Loucy (cell line): Measurements from ENCODE around the gene GIGYF2.

Experiments
- H2AFZ ChIP-seq: fragments of 200-600 bp; sonication (generic); 2 replicates; pipeline ENCODE4 v1.6.0; 2016; ENCODE audit warnings: antibody characterized with exemption, mild to moderate bottlenecking, low read length, moderate library complexity
- H3F3A ChIP-seq: fragments of 200-600 bp; 2 replicates; pipeline ENCODE4 v1.6.0; 2016; ENCODE audit warnings: antibody characterized with exemption, low read depth, mild to moderate bottlenecking
- H3K27me3 ChIP-seq: fragments of 200-600 bp; sonication (generic); 2 replicates; pipeline ENCODE4 v1.6.1; 2014; ENCODE audit warnings: low read length, mild to moderate bottlenecking; ENCODE audit not compliant: insufficient read depth, poor library complexity, severe bottlenecking
- H3K36me3 ChIP-seq: fragments of 200-600 bp; sonication (generic); 2 replicates; pipeline ENCODE4 v1.6.1; 2016; ENCODE audit warnings: low read length; ENCODE audit not compliant: insufficient read depth
- H3K4me1 ChIP-seq: fragments of 200-600 bp; sonication (generic); 2 replicates; pipeline ENCODE4 v1.5.1; 2014; ENCODE audit warnings: low read length, mild to moderate bottlenecking; ENCODE audit not compliant: insufficient read depth, poor library complexity, severe bottlenecking
- H3K4me2 ChIP-seq: fragments of 200-600 bp; sonication (generic); 2 replicates; pipeline ENCODE4 v1.6.0; 2014; ENCODE audit warnings: antibody characterized with exemption, low read length, low read depth, mild to moderate bottlenecking; ENCODE audit not compliant: poor library complexity, severe bottlenecking
- H3K4me3 ChIP-seq: fragments of 200-600 bp; sonication (generic); 2 replicates; pipeline ENCODE4 v1.5.1; 2014; ENCODE audit warnings: low read length, mild to moderate bottlenecking, mixed read lengths; ENCODE audit not compliant: poor library complexity, severe bottlenecking
- H3K79me2 ChIP-seq: fragments of 200-600 bp; sonication (generic); 2 replicates; pipeline ENCODE4 v1.6.1; 2014; ENCODE audit warnings: low read length; ENCODE audit not compliant: insufficient read depth
- H3K9ac ChIP-seq: fragments of 200-600 bp; sonication (generic); 2 replicates; pipeline ENCODE4 v1.6.0; 2014; ENCODE audit warnings: mild to moderate bottlenecking, low read depth, low read length, moderate library complexity; ENCODE audit not compliant: poor library complexity, severe bottlenecking
- H3K9me2 ChIP-seq: fragments of 200-600 bp; sonication (generic); replicated peaks from 2 replicates; pipeline ENCODE4 v1.6.1; 2016; ENCODE audit warnings: low read depth, low read length, mixed read lengths
- H3K9me3 ChIP-seq: fragments of 200-600 bp; sonication (generic); 2 replicates; pipeline ENCODE4 v1.6.1; 2014; ENCODE audit warnings: mild to moderate bottlenecking, antibody characterized with exemption, low read length, low read depth; ENCODE audit not compliant: insufficient read depth
- H4K20me1 ChIP-seq: fragments of 200-600 bp; sonication (generic); 2 replicates; pipeline ENCODE4 v1.6.0; 2014; ENCODE audit warnings: antibody characterized with exemption, low read length, mild to moderate bottlenecking; ENCODE audit not compliant: insufficient read depth, poor library complexity, severe bottlenecking
- CTCF ChIP-seq: fragments of 200-600 bp; sonication (generic); conservative IDR thresholded peaks from 2 replicates; pipeline ENCODE4 v1.5.1; 2014; ENCODE audit warnings: mild to moderate bottlenecking, antibody characterized with exemption, low read length
- EZH2phosphoT487 ChIP-seq: fragments of 200-600 bp; IDR thresholded peaks from 2 replicates; pipeline ENCODE4 v1.6.1; 2018; ENCODE audit warnings: antibody characterized with exemption, mild to moderate bottlenecking, moderate library complexity, borderline replicate concordance

Gene GIGYF2

GRCh38 chr2:232697807-232698110 is 628 bp downstream of the GIGYF2 start:
- Histone ChIP-seq H3K9ac (peak overlapping the region; percentile 93), H3F3A (no peaks in the 10 kb centered on the region), H3K4me1 (peaks cover 35% of the 10 kb centered on the region), H3K9me2 (no peaks in the 10 kb centered on the region), H3K4me2 (peak overlapping the region; percentile 90), H4K20me1 (peaks cover 36% of the 10 kb centered on the region), H3K79me2 (peaks cover 54% of the 10 kb centered on the region), H3K9me3 (no peaks in the 10 kb centered on the region), H3K27me3 (no peaks in the 10 kb centered on the region), H3K4me3 (peak overlapping the region; percentile 88), H3K36me3 (no peaks in the 10 kb centered on the region), H2AFZ (peak overlapping the region; percentile 70; the same call in 1 of the 2 replicates)
- no peak for TF ChIP-seq CTCF
- TF ChIP-seq EZH2phosphoT487 = no peak

- Histone ChIP-seq H3K4me2 (peak overlapping the region; percentile 90), H3K9me3 (no peaks in the 10 kb centered on the region), H3K4me3 (peak overlapping the region; percentile 88), H3K79me2 (peaks cover 60% of the 10 kb centered on the region), H3F3A (no peaks in the 10 kb centered on the region), H3K9ac (peak overlapping the region; percentile 93), H3K36me3 (no peaks in the 10 kb centered on the region), H4K20me1 (peaks cover 36% of the 10 kb centered on the region), H3K9me2 (no peaks in the 10 kb centered on the region), H3K4me1 (peaks cover 35% of the 10 kb centered on the region), H2AFZ (no peak overlapping the region), H3K27me3 (no peaks in the 10 kb centered on the region)
- TF ChIP-seq CTCF (no peak), EZH2phosphoT487 (no peak)
Observed at GRCh38 chr2:232698556-232699091, 1.5 kb downstream of the GIGYF2 start.

GRCh38 chr2:232699110-232699509 is 2.0 kb downstream of the GIGYF2 start:
- no peak for TF ChIP-seq EZH2phosphoT487
- TF ChIP-seq CTCF = no peak
- peak overlapping the region; percentile 93 for H3K9ac ChIP-seq
- no peak overlapping the region for H2AFZ ChIP-seq
- H3K9me2 ChIP-seq = no peaks in the 10 kb centered on the region
- H3K9me3 ChIP-seq = no peaks in the 10 kb centered on the region
- H3K36me3 ChIP-seq = no peaks in the 10 kb centered on the region
- H3F3A ChIP-seq = no peaks in the 10 kb centered on the region
- peaks cover 64% of the 10 kb centered on the region for H3K79me2 ChIP-seq
- H3K27me3 ChIP-seq = no peaks in the 10 kb centered on the region
- peaks cover 35% of the 10 kb centered on the region for H3K4me1 ChIP-seq
- H3K4me3 ChIP-seq = peak overlapping the region; percentile 88
- H4K20me1 ChIP-seq = peaks cover 36% of the 10 kb centered on the region
- peak overlapping the region; percentile 90 for H3K4me2 ChIP-seq
